Stimulated activated CD4-positive, alpha-beta T cell treated with anti-CD3 and anti-CD28 coated beads, Interleukin-4, amount 100 ng/mL, for 4 hours (primary cell): ENCODE data around the gene ASIC2.

ENCODE experiments used
- DNase-seq, 2 experiments: peaks; one replicate each; pipeline ENCODE4 v3.0.0-alpha.2; 2020

The ASIC2 gene

GRCh38 chr17:33287096-33287725 lies 5.9 kb downstream of the ASIC2 start:
- DNase-seq: no peak

- DNase-seq: no peak
Measured at GRCh38 chr17:33285413-33285812, 7.7 kb downstream of the ASIC2 start.

GRCh38 chr17:33284022-33284421 lies 9.1 kb downstream of the ASIC2 start:
- DNase-seq: no peak

- no peak for DNase-seq
Measured at GRCh38 chr17:33280162-33280943, 12.7 kb downstream of the ASIC2 start.

- no peak for DNase-seq
Measured at GRCh38 chr17:33277436-33278100, 15.5 kb downstream of the ASIC2 start.

DNA sequence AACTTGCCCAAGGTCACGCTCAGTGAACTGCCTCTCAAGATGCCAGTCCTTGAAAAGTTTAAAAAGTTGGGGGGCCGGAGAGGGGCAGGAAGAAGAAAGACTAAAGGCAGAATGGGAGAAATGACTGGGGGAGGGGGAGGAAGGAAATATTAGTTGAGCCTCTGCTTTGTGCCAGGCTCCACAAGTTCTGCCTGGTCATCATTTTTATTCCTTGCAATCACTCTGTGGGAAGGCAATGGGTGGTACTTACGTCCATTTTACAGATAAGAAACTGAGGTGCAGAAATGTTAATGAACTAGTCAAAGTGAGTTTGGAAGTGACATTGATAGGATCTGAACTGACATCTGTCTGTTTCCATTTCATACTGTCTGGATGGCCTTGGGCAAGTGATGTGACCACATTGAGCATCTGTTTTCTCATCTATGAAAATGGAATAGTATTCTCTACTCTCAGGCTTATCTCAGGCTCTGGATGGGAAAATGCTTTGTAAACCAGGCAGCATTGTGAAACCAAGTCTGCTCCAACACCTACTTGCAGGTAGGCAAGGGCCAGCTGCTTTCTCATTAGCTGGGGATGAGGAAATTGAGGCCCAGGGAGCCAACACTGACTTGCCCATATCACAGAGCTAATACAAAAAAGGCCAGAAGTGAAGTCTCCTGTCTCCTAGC lies 19.2 kb downstream of the ASIC2 start:
- DNase-seq: no peak

- no peak for DNase-seq
Measured at GRCh38 chr17:33273271-33273670, 19.8 kb downstream of the ASIC2 start.

DNA sequence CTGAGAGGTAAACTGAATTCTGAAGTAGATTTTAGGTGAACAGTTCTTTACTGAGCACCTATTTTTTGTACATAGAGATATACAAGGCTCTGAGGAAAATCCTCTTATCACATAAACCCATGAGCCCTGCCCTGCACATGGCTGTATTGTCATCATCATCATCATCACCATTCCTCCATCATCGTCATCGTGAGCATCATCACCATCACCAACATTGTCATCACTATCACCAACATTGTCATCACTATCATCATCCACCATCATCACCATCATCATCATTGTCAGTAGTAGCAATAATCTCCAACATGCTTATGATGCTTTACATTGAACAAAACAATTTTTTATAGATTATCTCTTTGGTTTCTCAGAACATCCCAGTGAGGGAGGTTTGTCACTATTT lies 20.7 kb downstream of the ASIC2 start:
- DNase-seq: no peak

DNA sequence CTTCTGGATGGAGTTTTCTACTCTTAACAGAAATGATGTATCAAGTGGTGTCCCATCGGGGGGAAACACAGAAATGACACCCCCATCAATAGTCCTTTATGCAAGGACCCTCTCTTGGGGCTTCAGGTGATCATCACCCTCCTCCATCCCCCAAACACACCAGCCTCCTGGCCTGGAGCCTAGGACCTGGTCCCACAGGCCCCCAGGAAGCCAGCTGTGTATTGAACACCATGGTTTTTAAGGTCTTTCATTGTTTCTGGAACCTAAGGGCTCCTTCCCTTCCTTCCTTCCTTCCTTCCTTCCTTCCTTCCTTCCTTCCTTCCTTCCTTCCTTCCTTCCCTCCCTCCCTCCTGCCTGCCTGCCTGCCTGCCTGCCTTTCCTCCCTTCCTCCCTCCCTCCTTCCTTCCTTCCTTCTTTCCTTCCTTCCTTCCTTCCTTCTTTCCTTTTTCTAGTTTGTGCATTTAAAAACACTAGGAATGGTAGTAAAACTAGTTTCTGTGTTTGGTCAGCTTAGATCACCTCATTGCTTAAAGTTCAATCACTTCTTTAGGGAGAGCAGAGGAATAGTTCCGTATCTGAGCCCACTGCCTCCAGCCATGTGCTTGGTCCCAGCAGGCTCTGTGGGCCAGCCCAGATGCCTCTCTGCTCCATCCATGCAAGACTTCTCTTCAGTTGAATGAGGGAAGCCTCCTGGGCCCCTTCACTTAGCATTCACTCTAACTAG lies 23.6 kb downstream of the ASIC2 start:
- no peak for DNase-seq

DNA sequence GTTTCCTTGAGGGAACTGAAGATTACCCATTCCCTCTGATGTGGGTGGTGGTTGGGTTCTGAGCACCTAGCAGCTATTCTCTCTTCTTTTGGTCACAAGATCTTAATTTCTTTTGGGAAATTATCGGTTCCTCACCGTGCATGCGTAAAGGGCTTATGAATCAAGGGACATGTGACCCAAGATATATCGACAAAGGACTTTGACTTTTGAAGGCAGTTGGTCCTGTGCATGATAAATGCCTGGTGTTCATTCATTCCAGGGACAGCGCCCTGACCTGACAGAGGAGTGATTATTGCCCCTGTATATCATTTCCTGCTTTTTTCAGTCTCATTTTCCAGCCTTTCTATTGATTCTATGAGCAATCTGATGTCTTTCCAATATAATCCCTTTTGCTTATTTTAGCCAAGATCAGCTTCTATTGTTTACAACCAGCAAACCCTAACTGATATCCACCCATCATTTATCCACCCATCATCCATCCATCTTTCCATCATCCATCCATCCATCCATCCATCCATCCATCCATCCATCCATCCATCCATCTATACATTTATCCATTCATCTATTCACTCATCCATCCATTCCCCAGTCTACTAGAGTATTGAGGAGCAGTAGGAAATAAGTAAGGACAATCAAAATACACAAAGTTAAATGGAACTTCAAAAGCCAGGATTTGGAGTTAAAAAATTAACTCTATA lies 25.1 kb downstream of the ASIC2 start:
- DNase-seq: no peak

- no peak for DNase-seq
Measured at GRCh38 chr17:33267271-33267790, 25.8 kb downstream of the ASIC2 start.

- no peak for DNase-seq
Measured at GRCh38 chr17:33266611-33267010, 26.5 kb downstream of the ASIC2 start.

DNA sequence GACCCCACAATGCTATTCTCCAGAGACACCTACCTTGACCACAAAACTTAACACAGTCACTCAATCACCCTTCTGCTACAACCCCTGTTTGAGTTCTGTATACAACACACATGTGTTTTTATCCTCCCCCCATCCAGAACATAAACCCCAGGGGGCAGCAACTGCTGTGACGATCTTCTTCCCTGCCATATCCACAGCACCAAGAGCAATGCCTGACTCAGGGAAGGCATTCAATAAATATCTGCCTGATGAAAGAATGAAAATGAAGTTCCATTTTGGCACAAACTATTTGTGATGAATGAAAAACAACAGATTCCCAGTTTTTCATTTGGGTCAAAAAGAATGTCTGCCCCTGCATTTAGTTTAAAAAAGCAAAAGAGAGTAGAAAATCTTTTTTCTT lies 27.0 kb downstream of the ASIC2 start:
- no peak for DNase-seq

GRCh38 chr17:33263396-33263795 lies 29.7 kb downstream of the ASIC2 start:
- no peak for DNase-seq

DNA sequence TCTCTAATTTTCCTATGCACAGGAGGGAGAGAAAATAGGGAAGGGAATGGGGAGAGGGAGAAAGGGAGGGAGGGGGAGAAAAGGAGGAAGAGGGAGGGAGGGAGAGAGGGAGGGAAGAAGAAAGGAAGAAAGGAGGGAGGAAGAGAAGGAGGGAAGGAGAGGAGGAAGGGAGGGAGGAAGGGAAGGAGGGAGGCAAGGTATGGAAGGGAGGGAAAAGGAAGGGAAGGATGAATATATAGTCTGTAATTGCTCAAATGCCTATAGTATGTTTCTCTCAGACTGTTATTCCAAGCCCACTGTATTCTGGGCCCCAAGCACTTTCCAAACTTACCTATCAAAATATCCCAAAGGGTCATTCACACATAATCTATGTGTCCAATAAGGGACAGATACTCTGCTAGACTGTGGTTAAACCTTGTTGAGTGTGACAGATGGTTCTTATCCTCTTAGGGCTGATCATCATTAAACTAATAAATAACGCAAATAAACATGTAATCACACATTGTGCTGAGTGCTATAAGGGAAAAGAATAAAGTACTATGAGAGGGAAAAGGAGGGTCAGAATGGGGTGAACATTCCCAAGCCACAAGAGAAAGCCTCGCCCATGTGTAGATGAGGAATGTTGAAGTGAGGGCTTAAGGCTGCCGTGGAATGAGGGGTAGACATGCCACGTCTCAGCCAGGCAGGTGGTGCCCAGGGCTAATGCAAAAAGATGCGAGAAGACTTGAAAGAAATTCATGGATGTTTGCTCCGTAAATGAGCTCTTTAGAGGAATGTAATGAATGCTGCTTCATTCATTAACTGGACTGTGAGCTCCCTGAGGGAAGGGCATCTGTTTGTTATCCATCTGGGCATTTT lies 30.6 kb downstream of the ASIC2 start:
- DNase-seq: no peak

DNA sequence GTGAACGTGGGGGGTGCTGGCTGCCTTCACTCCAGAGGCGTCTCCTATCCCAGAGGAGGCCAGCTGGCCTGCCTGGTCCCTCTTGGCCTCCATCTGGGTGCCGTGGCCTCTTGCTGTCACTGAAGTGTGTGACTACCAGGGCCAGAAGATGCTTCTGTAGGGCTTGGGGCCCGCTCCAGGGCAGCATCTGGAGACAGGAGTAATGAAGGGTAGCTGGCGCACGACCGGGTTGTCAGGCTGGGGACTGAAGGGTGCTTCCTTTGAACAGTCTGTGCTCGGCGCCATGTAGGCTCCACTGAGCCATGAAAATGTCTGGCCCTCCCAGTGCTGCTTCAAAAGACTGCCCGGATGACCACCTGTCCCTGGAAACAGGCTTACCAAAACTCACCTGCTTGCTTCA lies 31.3 kb downstream of the ASIC2 start:
- DNase-seq: no peak

GRCh38 chr17:33260638-33261037 lies 32.5 kb downstream of the ASIC2 start:
- DNase-seq: no peak

- no peak for DNase-seq
Measured at GRCh38 chr17:33258296-33258695, 34.8 kb downstream of the ASIC2 start.

DNA sequence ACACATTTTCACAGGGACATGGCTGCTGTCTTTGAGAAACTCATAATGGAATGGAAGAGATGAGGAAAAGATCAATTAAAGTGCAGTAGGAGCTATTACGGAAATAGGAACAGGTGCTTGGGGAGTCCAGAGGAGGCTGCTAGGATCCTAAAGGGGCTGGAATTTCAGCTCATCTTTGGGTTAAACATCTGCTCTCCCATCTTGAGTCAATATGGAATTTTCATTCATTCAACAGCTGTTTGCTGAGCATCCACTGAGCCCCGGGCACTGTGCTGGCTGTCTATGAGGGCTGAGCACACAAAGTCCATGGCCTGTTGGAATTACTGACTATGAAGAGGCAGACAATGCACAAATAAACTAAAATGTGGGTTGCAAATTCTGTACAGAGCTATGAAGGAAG lies 47.9 kb downstream of the ASIC2 start:
- no peak for DNase-seq

DNA sequence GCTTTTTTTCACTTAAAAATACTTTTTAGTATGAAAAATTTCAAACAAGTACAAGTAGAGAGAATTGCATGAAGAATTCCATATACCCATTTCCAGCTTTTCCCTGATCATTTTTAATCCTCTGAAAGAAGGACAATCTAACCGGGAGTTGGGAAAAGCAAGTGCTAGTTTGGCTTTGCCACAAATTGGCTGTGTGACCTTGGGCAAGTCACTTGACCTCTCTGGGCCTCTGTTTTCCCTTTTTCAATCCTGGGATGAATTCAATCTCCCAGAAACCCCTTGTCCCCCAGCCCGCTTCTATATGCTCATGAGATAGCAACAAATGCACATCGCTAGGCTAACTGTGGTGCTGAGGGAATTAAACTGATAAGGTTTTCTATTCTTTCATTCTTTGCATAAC lies 49.4 kb downstream of the ASIC2 start:
- no peak for DNase-seq
